Type B pancreatic cell (in vitro differentiated cells): ENCODE results near the gene PKN2. TPM values are rescaled to one million over a fixed set of nuclear protein-coding genes. Genes with fewer than 3 reads are reported as not detected.

ENCODE experiments used
- DNase-seq: peaks from one replicate; pipeline ENCODE4 v3.0.0; 2021; ENCODE audit warnings: mixed read lengths; ENCODE audit not compliant: unreplicated experiment; ENCODE audit errors: extremely low spot score
- H3K27ac Mint-ChIP-seq: 2 replicates; pipeline ENCODE4 v1.8.0; 2021; ENCODE audit warnings: mild to moderate bottlenecking, mixed read lengths
- H3K27me3 Mint-ChIP-seq: 2 replicates; pipeline ENCODE4 v1.8.0; 2021; ENCODE audit warnings: mixed read lengths
- H3K36me3 Mint-ChIP-seq: 2 replicates; pipeline ENCODE4 v1.8.0; 2021; ENCODE audit warnings: mixed read lengths
- H3K4me1 Mint-ChIP-seq: one replicate; pipeline ENCODE4 v1.8.0; 2021; ENCODE audit warnings: mixed read lengths; ENCODE audit not compliant: unreplicated experiment
- H3K4me3 Mint-ChIP-seq: 2 replicates; pipeline ENCODE4 v1.8.0; 2021; ENCODE audit warnings: mild to moderate bottlenecking, mixed read lengths
- H3K9me3 Mint-ChIP-seq: 2 replicates; pipeline ENCODE4 v1.8.0; 2021; ENCODE audit warnings: mixed read lengths
- CTCF ChIP-seq: fragments of 200-600 bp; sonication (generic); conservative IDR thresholded peaks from 2 replicates; pipeline ENCODE4 v1.5.0; 2021; ENCODE audit warnings: antibody characterized with exemption, mild to moderate bottlenecking
- total RNA-seq: library from RNA; stranded (reverse); gene quantifications from 2 replicates; pipeline ENCODE4 v1.2.1, GENCODE V29; 2021; ENCODE audit warnings: low replicate concordance

Gene PKN2
- total RNA-seq, 1 donor from 2014 or later = 56.0 TPM

- Mint-ChIP-seq H3K36me3 (peaks cover 22% of the 10 kb centered on the region), H3K4me1 (no peaks in the 10 kb centered on the region), H3K4me3 (no peak overlapping the region), H3K27me3 (no peaks in the 10 kb centered on the region), H3K9me3 (no peaks in the 10 kb centered on the region), H3K27ac (no peak overlapping the region)
- TF ChIP-seq CTCF = no peak
- no peak for DNase-seq
Observed at GRCh38 chr1:88791192-88791591, 107.1 kb downstream of the PKN2 start.

GRCh38 chr1:88799491-88799890 lies 115.4 kb downstream of the PKN2 start:
- DNase-seq = no peak
- peaks cover 59% of the 10 kb centered on the region for H3K36me3 Mint-ChIP-seq
- peaks cover 20% of the 10 kb centered on the region for H3K9me3 Mint-ChIP-seq
- H3K27me3 Mint-ChIP-seq = no peaks in the 10 kb centered on the region
- H3K4me3 Mint-ChIP-seq = no peak overlapping the region
- no peaks in the 10 kb centered on the region for H3K4me1 Mint-ChIP-seq
- no peak for TF ChIP-seq CTCF
- H3K27ac Mint-ChIP-seq = peak overlapping the region; percentile 19

GRCh38 chr1:88800382-88801051 lies 116.4 kb downstream of the PKN2 start:
- peak overlapping the region; percentile 39 for H3K27ac Mint-ChIP-seq
- no peaks in the 10 kb centered on the region for H3K27me3 Mint-ChIP-seq
- peaks cover 53% of the 10 kb centered on the region for H3K36me3 Mint-ChIP-seq
- H3K4me3 Mint-ChIP-seq = no peak overlapping the region
- H3K9me3 Mint-ChIP-seq = peaks cover 20% of the 10 kb centered on the region
- TF ChIP-seq CTCF = peak; percentile 75
- H3K4me1 Mint-ChIP-seq = no peaks in the 10 kb centered on the region
- no peak for DNase-seq

GRCh38 chr1:88801575-88802208 lies 117.6 kb downstream of the PKN2 start:
- Mint-ChIP-seq H3K4me3 (no peak overlapping the region), H3K9me3 (peaks cover 20% of the 10 kb centered on the region), H3K36me3 (peaks cover 52% of the 10 kb centered on the region), H3K27ac (peak overlapping the region; percentile 85), H3K27me3 (no peaks in the 10 kb centered on the region), H3K4me1 (no peaks in the 10 kb centered on the region)
- DNase-seq = no peak
- TF ChIP-seq CTCF = no peak

GRCh38 chr1:88802404-88802803 lies 118.3 kb downstream of the PKN2 start:
- H3K36me3 Mint-ChIP-seq = peaks cover 50% of the 10 kb centered on the region

More at GRCh38 chr1:88802404-88802803, 118.3 kb downstream of the PKN2 start:
- Mint-ChIP-seq H3K27ac (peak overlapping the region; percentile 82), H3K4me1 (no peaks in the 10 kb centered on the region), H3K4me3 (no peak overlapping the region), H3K27me3 (no peaks in the 10 kb centered on the region), H3K9me3 (peaks cover 20% of the 10 kb centered on the region)
- no peak for TF ChIP-seq CTCF
- no peak for DNase-seq
